Heart right ventricle (tissue), 16 donors: ENCODE results near the gene IQSEC1. TPM values are rescaled to one million over a fixed set of nuclear protein-coding genes. Genes with fewer than 3 reads are reported as not detected.

Experiments used
- ATAC-seq, 8 donors: fragments of 200-7000 bp; cut with Tn5 transposase; one replicate each; pipeline ENCODE4 v1.9.1; 2020; ENCODE audit warnings: mild to moderate bottlenecking in 8 of 8, moderate library complexity in 8 of 8, moderate number of reproducible peaks in 1 of 8
- DNase-seq, 2 donors: peaks; one replicate each; pipeline ENCODE4 v3.0.0-alpha.2; 2020
- H3K27ac ChIP-seq, 10 donors: fragments of 200-600 bp; sonication (generic) in 2 of 10; one replicate each; pipeline versions ENCODE4 v1.5.0 to v1.8.0; 2020 to 2022; ENCODE audit warnings: mild to moderate bottlenecking in 3 of 10
- H3K27me3 ChIP-seq, 7 donors: fragments of 200-600 bp; one replicate each; pipeline ENCODE4 v1.8.0; 2021 to 2022; ENCODE audit warnings: mild to moderate bottlenecking in 2 of 7
- H3K36me3 ChIP-seq, 9 donors: fragments of 200-600 bp; sonication (generic) in 1 of 9; one replicate each; pipeline versions ENCODE4 v1.5.0 to v1.8.0; 2020 to 2022; ENCODE audit warnings: mild to moderate bottlenecking in 2 of 9
- H3K4me1 ChIP-seq, 9 donors: fragments of 200-600 bp; sonication (generic) in 1 of 9; one replicate each; pipeline versions ENCODE4 v1.5.0 to v1.8.0; 2020 to 2022; ENCODE audit warnings: mild to moderate bottlenecking in 4 of 9
- H3K4me3 ChIP-seq, 10 donors: fragments of 200-600 bp; sonication (generic) in 2 of 10; one replicate each; pipeline versions ENCODE4 v1.5.0 to v1.8.0; 2020 to 2022; ENCODE audit warnings: mild to moderate bottlenecking in 7 of 10, moderate library complexity in 2 of 10
- H3K9me3 ChIP-seq, 11 donors: fragments of 200-600 bp in 10 of 11; sonication (generic) in 2 of 11; one replicate each; pipeline versions ENCODE4 v1.5.0 to v1.8.0; 2013 to 2022; ENCODE audit warnings: mild to moderate bottlenecking in 2 of 11, control low read depth in 1 of 11, moderate library complexity in 1 of 11
- WGBS, 2 donors: extraction: QIAGEN DNeasy Blood & Tissue Kit; methylation state at CpG; one replicate each; pipeline ENCODE4 v1.1.7; 2013; ENCODE audit warnings: inconsistent platforms in 1 of 2; 5-methylcytosine and 5-hydroxymethylcytosine counted together
- intact Hi-C, 10 donors: fragments of 100-400 bp; cut with DNase I; formaldehyde crosslinking; loops; one replicate each; pipeline versions ENCODE4 v1.11.1 to v1.14.2; 2022
- polyA plus RNA-seq, 2 donors: library from polyadenylated mRNA; stranded (reverse); fragments of 200-250 nt; gene quantifications; one replicate each; pipeline ENCODE4 v1.2.3, GENCODE V29; 2013
- total RNA-seq, 10 donors: library from RNA; stranded (reverse); fragmentation: NEBNext Ultra II Directional in 3 of 10; extraction: Animal tissue kit (Norgen Biotek cat#: 25700) in 3 of 10; gene quantifications; one replicate each; pipeline versions ENCODE4 v1.2.1 to v1.2.4, GENCODE V29; 2021 to 2023
- TF ChIP-seq, protein P1 (sequence below), 9 donors: fragments of 200-600 bp; sonication (generic) in 2 of 9; IDR thresholded peaks; one replicate each; pipeline versions ENCODE4 v1.5.0 to v1.8.0; 2021 to 2022; ENCODE audit warnings: antibody characterized with exemption in 9 of 9, mild to moderate bottlenecking in 5 of 9, moderate library complexity in 1 of 9
- donor health status: Arrhythmogenic right ventricular cardiomyopathy.
- donor health status: ischemic (EF 13 %, LVEDD 7.1; RV severe dilation, severe dysfunction).
- donor health status: healthy with polysubstance abuse.
- donor health status: DM: no; HTN: yes; CAD: no.
- donor health status: DM: no; HTN: no; CAD: no.
- donor health status: ischemic (EF 25% LVEDD 6.9; RV normal size, moderate dysfunction).
- donor health status: ischemic (EF 25% LVEDD 5.7; RV mildly dilated, moderate dysfunction).
- donor health status: healthy.
- donor health status: DM: yes; HTN: yes; CAD: no.
- donor health status: Ischemic cardiomyopathy.
- donor health status: ischemic (EF 35%, LVEDD 5.7; RV mildly dilated, moderate dysfunction).
- donor health status: nonischemic (EF 11% LVEDD 7.7; RV severe dilation, severe dysfunction).
- donor health status: DM: yes; HTN: yes; CAD: no.
- donor health status: PGD.
- donor health status: ischemic (EF 29% LVEDD 5.4; RV normal size, mild dysfunction).
- donor health status: nonischemic (EF 23%, LVEDD 6.1; RV moderate dilation, normal function).

IQSEC1 gene
- total and polyA plus RNA-seq, 12 donors = 13.1 to 73.9 (median 60.4) TPM

DNA sequence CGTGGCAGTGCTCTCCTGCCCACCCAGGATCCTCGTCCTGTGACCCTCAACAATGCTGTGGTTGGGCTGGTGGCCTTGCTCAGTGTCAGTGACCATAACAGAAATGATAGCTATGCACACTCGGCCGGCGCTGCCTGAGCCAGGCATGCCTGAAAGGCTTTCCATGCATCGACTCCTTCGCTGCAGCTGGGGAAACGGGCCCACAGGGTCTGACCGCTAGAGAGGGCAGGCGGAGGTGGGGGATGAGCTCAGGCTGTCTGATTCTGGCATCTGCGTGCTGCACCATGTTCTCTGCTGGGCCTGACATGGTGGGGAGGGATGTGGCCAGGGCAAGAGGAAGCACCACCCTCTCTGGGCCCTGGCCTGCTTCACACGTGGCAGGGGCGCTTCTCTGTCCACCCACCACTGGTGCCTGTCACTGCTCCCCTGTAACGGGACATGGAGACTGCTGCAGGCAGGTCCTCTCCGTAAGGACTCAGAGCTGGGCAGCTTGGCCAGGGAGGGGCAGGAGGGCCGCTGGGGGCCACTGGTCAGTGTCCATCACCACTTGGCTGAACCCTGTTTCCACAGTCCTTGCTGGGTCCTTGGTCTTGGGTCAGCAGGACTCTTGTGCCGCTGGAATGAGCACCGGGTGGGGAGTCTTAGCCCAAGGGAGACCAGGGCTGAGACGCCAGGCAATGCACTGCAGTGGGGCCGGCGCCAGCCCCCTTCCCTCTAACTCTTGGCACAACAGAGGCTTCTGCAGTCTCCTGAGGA, 167.7 kb downstream of the IQSEC1 start:
- H3K9me3 ChIP-seq = no peaks in the 10 kb centered on the region
- intact Hi-C loops = loop anchor here in 1 of 10 donors (5.0 kb wide), 1 partner anchor 77 kb away; no protein-coding TSS in a partner anchor
- peak in 1 of 2 donors; percentile 36 for DNase-seq
- no peaks in the 10 kb centered on the region for H3K27me3 ChIP-seq
- ATAC-seq = peak in 7 of 8 donors; percentile 22 to 71 (median 56)
- H3K36me3 ChIP-seq = peaks cover 0 to 99% (median 36%) of the 10 kb centered on the region in 9 donors
- peak overlapping the region in 6 of 10 donors; percentile 12 to 77 (median 50) for H3K27ac ChIP-seq
- 66 to 79% methylated on average over 21 of the region's 21 CpGs for WGBS, 2 donors
- no peak overlapping the region for H3K4me3 ChIP-seq
- TF ChIP-seq, protein P1, sequence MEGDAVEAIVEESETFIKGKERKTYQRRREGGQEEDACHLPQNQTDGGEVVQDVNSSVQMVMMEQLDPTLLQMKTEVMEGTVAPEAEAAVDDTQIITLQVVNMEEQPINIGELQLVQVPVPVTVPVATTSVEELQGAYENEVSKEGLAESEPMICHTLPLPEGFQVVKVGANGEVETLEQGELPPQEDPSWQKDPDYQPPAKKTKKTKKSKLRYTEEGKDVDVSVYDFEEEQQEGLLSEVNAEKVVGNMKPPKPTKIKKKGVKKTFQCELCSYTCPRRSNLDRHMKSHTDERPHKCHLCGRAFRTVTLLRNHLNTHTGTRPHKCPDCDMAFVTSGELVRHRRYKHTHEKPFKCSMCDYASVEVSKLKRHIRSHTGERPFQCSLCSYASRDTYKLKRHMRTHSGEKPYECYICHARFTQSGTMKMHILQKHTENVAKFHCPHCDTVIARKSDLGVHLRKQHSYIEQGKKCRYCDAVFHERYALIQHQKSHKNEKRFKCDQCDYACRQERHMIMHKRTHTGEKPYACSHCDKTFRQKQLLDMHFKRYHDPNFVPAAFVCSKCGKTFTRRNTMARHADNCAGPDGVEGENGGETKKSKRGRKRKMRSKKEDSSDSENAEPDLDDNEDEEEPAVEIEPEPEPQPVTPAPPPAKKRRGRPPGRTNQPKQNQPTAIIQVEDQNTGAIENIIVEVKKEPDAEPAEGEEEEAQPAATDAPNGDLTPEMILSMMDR (IDR thresholded peaks at IDR 0.05) = no peak
- H3K4me1 ChIP-seq = peaks cover 6 to 56% (median 30%) of the 10 kb centered on the region in 9 donors

DNA sequence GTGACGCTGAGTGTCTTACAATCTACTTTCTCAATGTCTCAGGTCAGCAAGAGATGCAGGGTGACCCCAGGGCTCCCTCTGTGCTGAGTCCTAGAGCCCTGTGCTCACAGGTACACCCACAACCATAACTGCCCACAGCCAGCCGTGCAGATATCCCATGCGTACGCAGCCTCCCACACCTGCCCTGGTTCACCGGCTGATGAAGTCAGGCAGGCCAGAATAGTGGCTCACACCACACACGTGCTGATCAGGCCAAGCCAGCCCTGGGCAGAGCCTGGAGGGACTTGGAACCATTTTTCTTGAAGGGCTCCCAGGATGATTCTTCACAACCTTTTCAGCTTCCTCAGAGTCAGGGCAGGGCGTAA, 168.3 kb downstream of the IQSEC1 start:
- H3K9me3 ChIP-seq = no peaks in the 10 kb centered on the region
- H3K27me3 ChIP-seq = no peaks in the 10 kb centered on the region
- 81 to 84% methylated on average over 7 of the region's 7 CpGs for WGBS, 2 donors
- H3K4me1 ChIP-seq = peaks cover 6 to 56% (median 30%) of the 10 kb centered on the region in 9 donors
- no peak for DNase-seq
- H3K4me3 ChIP-seq = no peak overlapping the region
- intact Hi-C loops = loop anchor here in 1 of 10 donors (5.0 kb wide), 1 partner anchor 77 kb away; no protein-coding TSS in a partner anchor
- peak in 6 of 8 donors; percentile 4 to 46 (median 30) for ATAC-seq
- H3K27ac ChIP-seq = peak overlapping the region in 6 of 10 donors; percentile 12 to 77 (median 50)
- peaks cover 0 to 99% (median 32%) of the 10 kb centered on the region in 9 donors for H3K36me3 ChIP-seq
- TF ChIP-seq, protein P1 (IDR thresholded peaks at IDR 0.05) = no peak

DNA sequence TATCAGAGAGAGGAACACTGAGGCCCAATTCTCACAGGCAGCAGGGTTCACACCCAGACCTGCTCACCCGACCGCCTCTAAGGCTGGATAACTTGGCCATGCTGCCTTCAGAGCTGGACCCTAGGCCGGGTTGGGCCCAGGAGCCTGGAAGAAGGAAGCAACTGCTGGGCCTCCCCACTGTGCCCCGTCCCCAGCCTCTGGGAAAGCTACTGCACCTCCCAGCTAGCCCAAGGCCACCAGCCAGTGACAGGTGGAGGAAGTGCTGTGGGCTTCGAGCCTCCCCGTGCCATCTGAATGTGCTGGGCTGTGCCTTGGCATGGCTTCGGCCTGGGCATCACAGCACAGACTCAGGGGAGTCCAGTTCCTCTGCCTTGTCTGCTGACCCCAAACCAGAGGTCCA, 169.3 kb downstream of the IQSEC1 start:
- Histone ChIP-seq H3K4me3 (no peak overlapping the region), H3K27me3 (no peaks in the 10 kb centered on the region), H3K9me3 (no peaks in the 10 kb centered on the region), H3K27ac (peak overlapping the region in 2 of 10 donors; percentile 37 to 77), H3K4me1 (peaks cover 6 to 56% (median 30%) of the 10 kb centered on the region in 9 donors), H3K36me3 (peaks cover 0 to 99% (median 22%) of the 10 kb centered on the region in 9 donors)
- TF ChIP-seq, protein P1 (IDR thresholded peaks at IDR 0.05) = no peak
- DNase-seq = no peak
- intact Hi-C loops = no loop called here
- ATAC-seq = no peak
- WGBS, 2 donors = 95 to 96% methylated on average over 7 of the region's 7 CpGs

DNA sequence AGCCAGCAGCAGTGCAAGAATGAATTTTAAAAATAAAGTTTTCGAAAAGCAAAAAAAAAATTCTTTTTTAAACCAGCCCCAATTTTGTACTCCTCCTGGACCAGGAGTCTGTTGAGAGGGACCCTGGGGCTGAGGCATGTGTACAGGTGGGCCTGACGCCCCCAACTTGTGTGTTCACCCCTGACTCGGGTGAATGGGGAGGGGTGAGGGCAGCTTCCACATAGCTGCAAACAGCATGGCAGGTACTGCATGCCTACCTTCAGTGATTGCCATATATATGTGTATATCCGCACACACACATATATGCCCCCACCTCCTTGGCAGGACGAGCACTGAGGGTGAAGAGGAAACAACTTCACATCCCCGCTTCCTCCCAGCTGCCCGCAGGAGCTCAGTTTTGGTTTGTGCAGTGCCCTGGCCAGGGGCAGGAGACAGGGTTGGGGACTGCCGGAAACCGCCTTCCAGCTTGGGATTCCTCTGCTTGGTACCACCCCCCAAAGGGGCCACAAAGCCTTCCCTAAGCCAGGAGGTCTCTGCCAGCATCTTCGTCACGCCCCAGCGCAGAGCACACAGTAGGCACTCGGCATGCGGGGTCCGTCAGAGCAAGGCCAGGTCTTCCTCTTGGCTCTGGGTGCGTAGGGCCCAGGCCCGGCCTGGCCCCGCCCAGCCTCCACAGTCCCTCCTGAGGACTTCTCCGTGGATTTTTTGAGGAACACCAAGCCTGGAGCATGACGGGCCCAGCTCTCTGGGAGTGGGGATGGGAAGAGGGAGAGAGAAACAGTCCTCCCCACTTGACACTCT, 170.0 kb downstream of the IQSEC1 start:
- Histone ChIP-seq H3K36me3 (peaks cover 0 to 99% (median 21%) of the 10 kb centered on the region in 9 donors), H3K27ac (no peak overlapping the region), H3K27me3 (no peaks in the 10 kb centered on the region), H3K9me3 (no peaks in the 10 kb centered on the region), H3K4me3 (no peak overlapping the region), H3K4me1 (peaks cover 6 to 60% (median 30%) of the 10 kb centered on the region in 9 donors)
- no peak for DNase-seq
- 87% methylated on average over 20 of the region's 20 CpGs for WGBS, 2 donors
- intact Hi-C loops = no loop called here
- no peak for ATAC-seq
- TF ChIP-seq, protein P1 (IDR thresholded peaks at IDR 0.05) = no peak
